Skeletal muscle satellite cell (primary cell): ENCODE results near the gene NUAK2.

Source experiments
- H3K27me3 ChIP-seq: 2 replicates; pipeline ENCODE4 v1.7.0; 2013; ENCODE audit warnings: low read length; ENCODE audit not compliant: control insufficient read depth, insufficient read depth
- H3K36me3 ChIP-seq: 2 replicates; pipeline ENCODE4 v1.7.0; 2013; ENCODE audit warnings: mild to moderate bottlenecking, control low read depth, low read length; ENCODE audit not compliant: insufficient read depth
- H3K4me1 ChIP-seq: 2 replicates; pipeline ENCODE4 v1.7.0; 2013; ENCODE audit warnings: low read length; ENCODE audit not compliant: control insufficient read depth, insufficient read depth
- H3K4me2 ChIP-seq: 2 replicates; pipeline ENCODE4 v1.7.0; 2013; ENCODE audit warnings: mild to moderate bottlenecking, low read length
- H3K4me3 ChIP-seq: 2 replicates; pipeline ENCODE4 v1.7.0; 2013; ENCODE audit warnings: low read length
- H3K9ac ChIP-seq: 2 replicates; pipeline ENCODE4 v1.7.0; 2013; ENCODE audit warnings: mild to moderate bottlenecking, low read depth, low read length, moderate library complexity
- H3K9me3 ChIP-seq: replicated peaks from 2 replicates; pipeline ENCODE4 v1.7.0; 2013; ENCODE audit warnings: mild to moderate bottlenecking, control low read depth, low read length

NUAK2 gene

GRCh38 chr1:205263580-205264190, 57.9 kb downstream of the NUAK2 start:
- H3K9ac ChIP-seq, result no peak overlapping the region
- no peaks in the 10 kb centered on the region for H3K27me3 ChIP-seq
- no peaks in the 10 kb centered on the region for H3K36me3 ChIP-seq
- H3K4me3 ChIP-seq, result no peak overlapping the region
- no peak overlapping the region for H3K4me2 ChIP-seq
- peaks cover 23% of the 10 kb centered on the region for H3K4me1 ChIP-seq
- no peaks in the 10 kb centered on the region for H3K9me3 ChIP-seq

- Histone ChIP-seq H3K36me3 (no peaks in the 10 kb centered on the region), H3K4me3 (no peak overlapping the region), H3K27me3 (no peaks in the 10 kb centered on the region), H3K4me1 (peaks cover 28% of the 10 kb centered on the region), H3K9me3 (no peaks in the 10 kb centered on the region), H3K4me2 (no peak overlapping the region), H3K9ac (no peak overlapping the region)
Observed at GRCh38 chr1:205262731-205263171, 58.8 kb downstream of the NUAK2 start.

GRCh38 chr1:205261946-205262691, 59.4 kb downstream of the NUAK2 start:
- Histone ChIP-seq H3K4me1 (peaks cover 28% of the 10 kb centered on the region), H3K27me3 (no peaks in the 10 kb centered on the region), H3K36me3 (no peaks in the 10 kb centered on the region), H3K9ac (no peak overlapping the region), H3K4me2 (no peak overlapping the region), H3K4me3 (no peak overlapping the region), H3K9me3 (no peaks in the 10 kb centered on the region)

- Histone ChIP-seq H3K9me3 (no peaks in the 10 kb centered on the region), H3K27me3 (no peaks in the 10 kb centered on the region), H3K4me2 (no peak overlapping the region), H3K9ac (no peak overlapping the region), H3K4me1 (peaks cover 28% of the 10 kb centered on the region), H3K36me3 (no peaks in the 10 kb centered on the region), H3K4me3 (no peak overlapping the region)
Observed at GRCh38 chr1:205260948-205261732, 60.4 kb downstream of the NUAK2 start.

GRCh38 chr1:205259998-205260397, 61.5 kb downstream of the NUAK2 start:
- no peaks in the 10 kb centered on the region for H3K27me3 ChIP-seq
- no peak overlapping the region for H3K9ac ChIP-seq
- no peaks in the 10 kb centered on the region for H3K36me3 ChIP-seq
- peaks cover 28% of the 10 kb centered on the region for H3K4me1 ChIP-seq
- no peak overlapping the region for H3K4me3 ChIP-seq
- no peak overlapping the region for H3K4me2 ChIP-seq
- no peaks in the 10 kb centered on the region for H3K9me3 ChIP-seq

- H3K9ac ChIP-seq, result no peak overlapping the region
- H3K4me1 ChIP-seq, result peaks cover 28% of the 10 kb centered on the region
- no peaks in the 10 kb centered on the region for H3K27me3 ChIP-seq
- H3K36me3 ChIP-seq, result no peaks in the 10 kb centered on the region
- H3K9me3 ChIP-seq, result no peaks in the 10 kb centered on the region
- no peak overlapping the region for H3K4me2 ChIP-seq
- H3K4me3 ChIP-seq, result no peak overlapping the region
Observed at GRCh38 chr1:205259324-205259832, 62.2 kb downstream of the NUAK2 start.

- Histone ChIP-seq H3K36me3 (no peaks in the 10 kb centered on the region), H3K9me3 (no peaks in the 10 kb centered on the region), H3K27me3 (no peaks in the 10 kb centered on the region), H3K4me1 (peaks cover 28% of the 10 kb centered on the region), H3K4me3 (no peak overlapping the region), H3K9ac (peak overlapping the region; percentile 48), H3K4me2 (no peak overlapping the region)
Observed at GRCh38 chr1:205258719-205259118, 62.8 kb downstream of the NUAK2 start.

GRCh38 chr1:205258261-205258691, 63.3 kb downstream of the NUAK2 start:
- no peaks in the 10 kb centered on the region for H3K27me3 ChIP-seq
- peaks cover 28% of the 10 kb centered on the region for H3K4me1 ChIP-seq
- peak overlapping the region; percentile 48 for H3K9ac ChIP-seq
- no peak overlapping the region for H3K4me3 ChIP-seq
- H3K4me2 ChIP-seq, result no peak overlapping the region
- no peaks in the 10 kb centered on the region for H3K36me3 ChIP-seq
- H3K9me3 ChIP-seq, result no peaks in the 10 kb centered on the region

- no peak overlapping the region for H3K4me2 ChIP-seq
- no peaks in the 10 kb centered on the region for H3K27me3 ChIP-seq
- no peak overlapping the region for H3K9ac ChIP-seq
- H3K4me3 ChIP-seq, result no peak overlapping the region
- H3K9me3 ChIP-seq, result no peaks in the 10 kb centered on the region
- H3K36me3 ChIP-seq, result no peaks in the 10 kb centered on the region
- peaks cover 28% of the 10 kb centered on the region for H3K4me1 ChIP-seq
Observed at GRCh38 chr1:205257735-205258134, 63.8 kb downstream of the NUAK2 start.

- H3K27me3 ChIP-seq, result no peaks in the 10 kb centered on the region
- no peaks in the 10 kb centered on the region for H3K36me3 ChIP-seq
- H3K9ac ChIP-seq, result no peak overlapping the region
- H3K4me3 ChIP-seq, result no peak overlapping the region
- H3K4me2 ChIP-seq, result no peak overlapping the region
- peaks cover 22% of the 10 kb centered on the region for H3K4me1 ChIP-seq
- H3K9me3 ChIP-seq, result no peaks in the 10 kb centered on the region
Observed at GRCh38 chr1:205256951-205257625, 64.5 kb downstream of the NUAK2 start.
